Measurements from ENCODE around the gene GPR152.
A peak's percentile ranks its signal among the peaks of the same experiment; 100 is the strongest.

GPR152 gene

DNA sequence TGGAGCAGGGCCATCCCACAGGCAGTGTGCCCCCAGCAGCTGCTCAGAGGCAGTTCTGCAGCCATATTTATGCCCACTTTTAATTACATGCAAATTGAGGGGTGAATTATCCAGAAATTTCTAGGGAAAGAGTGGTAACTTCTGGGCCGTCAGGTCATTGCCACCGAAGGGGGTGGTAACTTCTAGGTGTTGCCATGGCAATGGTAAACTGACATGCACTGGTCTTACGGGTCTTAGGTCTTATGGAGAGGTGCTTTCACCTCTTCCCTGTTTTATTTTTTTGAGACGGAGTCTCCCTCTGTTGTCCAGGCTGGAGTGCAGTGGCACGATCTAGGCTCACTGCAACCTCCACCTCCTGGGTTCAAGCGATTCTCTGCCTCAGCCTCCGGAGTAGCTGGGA, 20.4 kb upstream of the GPR152 start:
- Histone ChIP-seq H3K36me3 (no peaks in the 10 kb centered on the region), H3K4me1 (ENCODE audit: control insufficient read depth in 1 of 2, insufficient read depth in 1 of 2, low read depth in 1 of 2, low read length in 1 of 2) (peaks cover 13 to 17% of the 10 kb centered on the region in 2 experiments), H3K27ac (no peak overlapping the region), H3K9me3 (no peaks in the 10 kb centered on the region), H3K4me3 (ENCODE audit: low read depth in 1 of 2, low read length in 1 of 2) (no peak overlapping the region), H3K27me3 (peaks cover 2% of the 10 kb centered on the region)
- TF ChIP-seq, protein P1, sequence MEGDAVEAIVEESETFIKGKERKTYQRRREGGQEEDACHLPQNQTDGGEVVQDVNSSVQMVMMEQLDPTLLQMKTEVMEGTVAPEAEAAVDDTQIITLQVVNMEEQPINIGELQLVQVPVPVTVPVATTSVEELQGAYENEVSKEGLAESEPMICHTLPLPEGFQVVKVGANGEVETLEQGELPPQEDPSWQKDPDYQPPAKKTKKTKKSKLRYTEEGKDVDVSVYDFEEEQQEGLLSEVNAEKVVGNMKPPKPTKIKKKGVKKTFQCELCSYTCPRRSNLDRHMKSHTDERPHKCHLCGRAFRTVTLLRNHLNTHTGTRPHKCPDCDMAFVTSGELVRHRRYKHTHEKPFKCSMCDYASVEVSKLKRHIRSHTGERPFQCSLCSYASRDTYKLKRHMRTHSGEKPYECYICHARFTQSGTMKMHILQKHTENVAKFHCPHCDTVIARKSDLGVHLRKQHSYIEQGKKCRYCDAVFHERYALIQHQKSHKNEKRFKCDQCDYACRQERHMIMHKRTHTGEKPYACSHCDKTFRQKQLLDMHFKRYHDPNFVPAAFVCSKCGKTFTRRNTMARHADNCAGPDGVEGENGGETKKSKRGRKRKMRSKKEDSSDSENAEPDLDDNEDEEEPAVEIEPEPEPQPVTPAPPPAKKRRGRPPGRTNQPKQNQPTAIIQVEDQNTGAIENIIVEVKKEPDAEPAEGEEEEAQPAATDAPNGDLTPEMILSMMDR (IDR thresholded peaks at IDR 0.05): no peak

DNA sequence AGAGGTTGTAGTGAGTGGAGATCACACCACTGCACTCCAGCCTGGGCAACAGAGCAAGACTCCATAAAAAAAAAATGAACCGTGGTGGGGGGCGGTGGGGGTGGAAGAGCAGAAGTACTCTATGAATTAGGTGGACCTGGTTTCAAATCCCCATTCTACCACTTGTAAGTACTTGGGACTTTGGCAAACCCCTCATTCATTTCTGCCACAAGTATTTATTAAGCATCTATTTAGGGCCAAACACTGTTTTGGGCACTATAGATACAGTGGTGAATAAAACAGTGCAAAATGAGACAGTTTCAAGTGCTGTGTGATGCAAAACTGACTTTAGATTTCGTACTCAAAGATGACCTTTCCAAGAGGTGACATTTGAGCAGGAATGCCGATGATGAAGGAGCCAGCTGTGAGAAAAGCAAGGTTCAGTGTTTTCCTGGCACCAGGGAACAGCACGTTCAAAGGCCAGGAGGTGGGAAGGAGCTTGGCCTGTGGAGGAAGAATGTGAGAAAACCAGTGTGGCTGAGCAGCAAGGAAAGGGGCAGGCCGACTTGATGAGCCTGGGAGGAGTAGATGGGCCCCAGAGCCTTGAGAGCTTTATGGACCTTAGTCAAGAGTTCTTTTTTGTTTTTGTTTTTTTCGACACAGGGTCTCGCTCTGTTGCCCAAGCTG, 17.9 kb upstream of the GPR152 start:
- TF ChIP-seq, protein P1 (IDR thresholded peaks at IDR 0.05): no peak
- no peak overlapping the region for H3K27ac ChIP-seq
- H3K9me3 ChIP-seq: no peaks in the 10 kb centered on the region
- H3K4me3 ChIP-seq (ENCODE audit: low read depth in 1 of 2, low read length in 1 of 2): no peak overlapping the region
- H3K27me3 ChIP-seq: no peaks in the 10 kb centered on the region
- H3K36me3 ChIP-seq: no peaks in the 10 kb centered on the region
- peaks cover 14 to 21% of the 10 kb centered on the region in 2 experiments for H3K4me1 ChIP-seq (ENCODE audit: control insufficient read depth in 1 of 2, insufficient read depth in 1 of 2, low read depth in 1 of 2, low read length in 1 of 2)

DNA sequence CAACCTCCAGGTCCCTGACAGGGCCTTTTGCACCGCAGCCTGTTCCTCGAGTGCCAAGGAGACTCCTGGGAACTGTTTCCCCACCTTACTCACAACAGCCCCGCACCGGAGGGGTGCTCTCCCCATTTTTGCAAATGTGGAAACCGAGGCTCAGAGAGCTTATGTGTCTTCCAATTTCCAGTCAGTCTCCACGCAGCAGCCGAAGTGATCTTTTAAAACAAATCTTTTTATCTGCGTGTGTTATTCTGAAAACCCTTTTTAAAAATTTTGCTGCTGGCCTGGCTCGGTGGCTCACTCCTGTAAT, 16.9 kb upstream of the GPR152 start:
- Histone ChIP-seq H3K4me3 (ENCODE audit: low read depth in 1 of 2, low read length in 1 of 2) (peak overlapping the region; percentile 69 to 91), H3K36me3 (no peaks in the 10 kb centered on the region), H3K27ac (peak overlapping the region; percentile 73), H3K9me3 (no peaks in the 10 kb centered on the region), H3K4me1 (ENCODE audit: control insufficient read depth in 1 of 2, insufficient read depth in 1 of 2, low read depth in 1 of 2, low read length in 1 of 2) (peaks cover 19 to 31% of the 10 kb centered on the region in 2 experiments), H3K27me3 (no peaks in the 10 kb centered on the region)
- TF ChIP-seq, protein P1 (IDR thresholded peaks at IDR 0.05): no peak

DNA sequence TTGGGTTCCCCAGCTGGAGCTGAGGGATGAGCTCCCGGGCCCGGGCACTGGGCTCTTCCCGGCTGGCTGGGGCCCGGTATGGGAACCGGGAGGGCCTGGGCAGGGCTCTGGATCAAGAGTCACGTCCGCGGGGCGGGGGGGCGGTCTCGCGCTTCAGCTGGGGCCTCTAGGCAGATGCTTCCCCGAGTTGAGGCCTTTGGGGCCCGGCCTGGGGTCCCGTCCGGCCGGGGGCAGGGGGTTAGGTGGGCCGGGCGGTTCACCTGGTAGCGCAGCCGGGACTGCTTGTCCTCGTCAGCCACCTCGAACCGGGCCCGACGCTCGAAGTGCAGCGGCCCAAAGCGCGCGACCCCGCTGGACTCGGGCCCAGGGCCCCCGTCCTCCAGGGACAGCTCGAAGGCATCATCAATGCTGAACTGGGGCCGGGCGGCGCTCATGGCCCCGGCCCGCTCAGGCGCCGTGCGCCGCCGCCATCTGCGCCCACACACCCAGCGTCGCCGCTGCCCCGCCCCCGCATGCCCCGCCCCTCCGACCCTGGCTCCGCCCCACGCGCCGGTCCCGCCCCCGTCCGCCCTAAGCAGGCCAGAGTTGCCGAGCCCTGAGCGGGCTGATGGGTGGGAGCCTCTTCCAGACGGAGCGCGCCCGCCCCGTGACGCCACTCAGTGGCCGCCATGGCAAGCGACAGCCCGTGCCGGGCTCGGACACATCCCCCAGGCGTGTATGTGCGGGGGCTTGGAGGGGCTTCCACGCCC, 16.4 kb upstream of the GPR152 start, which contains the start of gene TMEM134:
Gene TMEM134, minus strand, starts transcription at position 493 of the 749 bp plus-strand sequence. Its CDS starts 59 bp downstream, at position 434.
- TF ChIP-seq, protein P1 (IDR thresholded peaks at IDR 0.05): peak; percentile 68
- Histone ChIP-seq H3K27me3 (no peaks in the 10 kb centered on the region), H3K27ac (peak within 1 kb of the TSS; percentile 73), H3K4me3 (ENCODE audit: low read depth in 1 of 2, low read length in 1 of 2) (peak within 1 kb of the TSS; percentile 69 to 91), H3K4me1 (ENCODE audit: control insufficient read depth in 1 of 2, insufficient read depth in 1 of 2, low read depth in 1 of 2, low read length in 1 of 2) (peaks cover 25 to 37% of the 10 kb centered on the region in 2 experiments), H3K9me3 (no peaks in the 10 kb centered on the region), H3K36me3 (no peaks in the 10 kb centered on the region)

DNA sequence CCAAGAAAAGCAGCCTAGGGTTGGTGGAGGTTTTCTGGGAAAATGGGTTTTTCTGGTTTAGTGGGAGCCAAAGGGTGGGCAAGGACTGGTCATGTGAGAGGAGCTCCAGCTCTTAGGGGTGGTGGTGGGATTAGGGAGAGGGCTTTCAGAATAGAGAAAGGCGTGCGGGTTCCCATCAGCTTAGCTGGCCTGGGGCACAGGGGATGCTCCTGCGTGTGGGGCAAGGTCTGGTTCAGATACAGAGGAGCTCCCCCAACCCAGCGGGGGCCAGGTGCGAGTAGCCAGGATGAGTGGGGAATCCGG, 15.9 kb upstream of the GPR152 start:
- Histone ChIP-seq H3K4me3 (ENCODE audit: low read depth in 1 of 2, low read length in 1 of 2) (peak overlapping the region; percentile 69 to 91), H3K9me3 (no peaks in the 10 kb centered on the region), H3K27me3 (no peaks in the 10 kb centered on the region), H3K4me1 (ENCODE audit: control insufficient read depth in 1 of 2, insufficient read depth in 1 of 2, low read depth in 1 of 2, low read length in 1 of 2) (peaks cover 27 to 39% of the 10 kb centered on the region in 2 experiments), H3K27ac (peak overlapping the region; percentile 73), H3K36me3 (no peaks in the 10 kb centered on the region)
- TF ChIP-seq, protein P1 (IDR thresholded peaks at IDR 0.05): no peak
